GM21381 (cell line): ENCODE results near the gene ZCRB1.

Experiments used
- ATAC-seq: cut with Tn5 transposase; IDR thresholded peaks from one replicate; pipeline ENCODE4 v1.9.1; 2021; ENCODE audit warnings: mild to moderate bottlenecking, moderate library complexity; ENCODE audit not compliant: unreplicated experiment

Gene ZCRB1

DNA sequence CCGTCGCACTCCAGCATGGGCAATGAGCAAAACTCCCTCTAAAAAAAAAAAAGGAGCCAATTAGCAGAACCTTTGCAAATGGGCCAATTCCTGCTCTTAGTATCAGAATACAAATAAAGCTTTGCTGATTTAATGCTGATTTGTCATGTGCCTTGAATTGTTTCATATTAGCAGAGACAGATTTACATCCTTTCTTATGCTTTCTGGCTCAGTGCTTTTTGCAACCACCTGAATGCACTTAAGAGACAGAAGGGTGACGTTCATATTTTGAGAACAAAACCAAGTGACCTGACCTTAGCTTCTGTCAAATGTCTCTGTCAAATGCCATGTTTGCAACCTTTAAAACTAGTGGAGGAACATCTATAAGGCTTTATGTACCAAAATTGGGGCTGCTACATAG, 44.0 kb downstream of the ZCRB1 start:
- ATAC-seq: no peak

DNA sequence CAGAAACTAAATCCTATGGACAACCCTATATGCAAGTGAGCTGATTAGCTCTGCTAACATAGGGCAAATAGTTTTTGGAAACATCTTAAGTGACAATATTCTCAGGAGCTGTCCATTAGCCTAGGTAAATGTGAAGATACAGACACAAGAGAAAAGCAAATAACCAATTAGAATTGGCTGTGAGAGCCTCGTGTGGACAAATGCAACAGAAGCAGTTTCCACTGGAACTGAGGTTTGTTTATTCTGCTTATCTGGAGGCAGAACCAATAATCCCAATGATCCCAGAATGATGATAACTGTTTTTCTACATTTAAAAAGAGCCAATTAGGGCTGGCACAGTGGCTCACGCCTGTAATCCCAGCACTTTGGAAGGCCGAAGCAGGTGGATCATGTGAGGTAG, 44.6 kb downstream of the ZCRB1 start:
- ATAC-seq: no peak

GRCh38 chr12:42278128-42278510, 47.8 kb downstream of the ZCRB1 start:
- ATAC-seq: no peak

- no peak for ATAC-seq
Observed at GRCh38 chr12:42277396-42278127, 48.3 kb downstream of the ZCRB1 start.

DNA sequence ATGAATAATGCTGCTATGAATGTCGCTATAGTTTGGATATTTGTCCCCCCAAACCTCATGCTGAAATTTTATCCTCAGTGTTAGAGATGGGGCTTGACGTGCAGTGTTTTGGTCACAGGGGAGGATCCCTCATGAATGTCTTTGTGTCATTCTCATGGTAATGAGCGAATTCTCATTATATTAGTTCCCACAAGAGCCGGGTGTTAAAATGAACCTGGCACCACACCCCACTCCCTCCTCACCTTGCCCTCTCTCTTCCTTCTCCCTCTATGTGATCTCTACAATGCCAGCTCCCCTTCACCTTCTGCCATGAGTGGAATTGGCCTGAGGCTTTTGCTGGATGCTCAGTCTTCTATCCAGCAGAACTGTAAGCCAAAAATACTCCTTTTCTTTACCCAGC, 50.4 kb downstream of the ZCRB1 start:
- ATAC-seq: no peak

DNA sequence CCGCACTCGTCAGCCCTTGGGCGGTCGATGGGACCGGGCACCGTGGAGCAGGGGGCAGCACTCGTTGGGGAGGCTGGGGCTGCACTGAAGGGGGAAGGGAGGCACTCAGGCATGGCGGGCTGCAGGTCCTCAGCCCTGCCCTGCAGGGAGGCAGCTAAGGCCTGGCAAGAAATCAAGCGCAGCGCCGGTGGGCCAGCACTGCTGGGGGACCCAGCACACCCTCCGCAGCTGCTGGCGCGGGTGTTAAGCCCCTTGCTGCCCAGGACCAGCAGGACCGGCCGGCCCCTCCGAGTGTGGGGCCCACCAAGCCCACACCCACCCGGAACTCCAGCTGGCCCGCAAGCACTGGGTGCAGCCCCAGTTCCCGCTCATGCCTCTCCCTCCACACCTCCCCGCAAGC, 52.2 kb downstream of the ZCRB1 start:
- ATAC-seq: no peak

GRCh38 chr12:42270596-42270995, 55.3 kb downstream of the ZCRB1 start:
- no peak for ATAC-seq

- no peak for ATAC-seq
Observed at GRCh38 chr12:42267413-42268190, 58.3 kb downstream of the ZCRB1 start.

- no peak for ATAC-seq
Observed at GRCh38 chr12:42266579-42267230, 59.2 kb downstream of the ZCRB1 start.

GRCh38 chr12:42262271-42262670, 63.6 kb downstream of the ZCRB1 start:
- ATAC-seq: no peak
